Measurements from ENCODE around the gene FKBP11. TPM values are rescaled to one million over a fixed set of nuclear protein-coding genes. Genes with fewer than 3 reads are reported as not detected.
A peak's percentile ranks its signal among the peaks of the same experiment; 100 is the strongest.

Gene FKBP11
- total RNA-seq, 6 experiments from 2014 or later, result 59.2 to 117 (median 70.8) TPM

DNA sequence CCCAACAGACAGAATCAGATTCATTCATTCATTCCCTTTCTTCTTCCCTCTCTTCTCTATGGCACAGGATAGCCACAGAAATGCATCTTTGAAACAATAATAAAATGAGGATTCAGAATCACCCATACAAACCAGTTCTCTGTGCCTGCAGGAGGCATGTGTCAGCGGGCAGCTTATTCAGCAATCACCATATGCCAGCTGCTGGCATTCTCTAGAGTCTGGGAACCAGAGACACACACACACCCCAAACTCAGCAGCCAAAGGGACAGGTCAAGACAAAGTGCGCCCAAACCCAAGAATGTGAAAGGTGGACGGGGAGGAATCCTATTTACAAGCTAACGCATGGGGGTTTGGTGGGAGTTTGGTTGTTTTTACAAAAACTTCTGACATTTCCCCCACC, 17.9 kb upstream of the FKBP11 start:
- Mint-ChIP-seq H3K36me3 (ENCODE audit: low read depth) (peaks cover 22% of the 10 kb centered on the region), H3K4me3 (no peak overlapping the region), H3K9me3 (no peaks in the 10 kb centered on the region), H3K27ac (no peak overlapping the region), H3K4me1 (ENCODE audit: low read depth) (peaks cover 45% of the 10 kb centered on the region), H3K27me3 (ENCODE audit: insufficient read depth) (peaks cover 1% of the 10 kb centered on the region; the same call in 1 of the 2 replicates)
- TF ChIP-seq, protein P1, sequence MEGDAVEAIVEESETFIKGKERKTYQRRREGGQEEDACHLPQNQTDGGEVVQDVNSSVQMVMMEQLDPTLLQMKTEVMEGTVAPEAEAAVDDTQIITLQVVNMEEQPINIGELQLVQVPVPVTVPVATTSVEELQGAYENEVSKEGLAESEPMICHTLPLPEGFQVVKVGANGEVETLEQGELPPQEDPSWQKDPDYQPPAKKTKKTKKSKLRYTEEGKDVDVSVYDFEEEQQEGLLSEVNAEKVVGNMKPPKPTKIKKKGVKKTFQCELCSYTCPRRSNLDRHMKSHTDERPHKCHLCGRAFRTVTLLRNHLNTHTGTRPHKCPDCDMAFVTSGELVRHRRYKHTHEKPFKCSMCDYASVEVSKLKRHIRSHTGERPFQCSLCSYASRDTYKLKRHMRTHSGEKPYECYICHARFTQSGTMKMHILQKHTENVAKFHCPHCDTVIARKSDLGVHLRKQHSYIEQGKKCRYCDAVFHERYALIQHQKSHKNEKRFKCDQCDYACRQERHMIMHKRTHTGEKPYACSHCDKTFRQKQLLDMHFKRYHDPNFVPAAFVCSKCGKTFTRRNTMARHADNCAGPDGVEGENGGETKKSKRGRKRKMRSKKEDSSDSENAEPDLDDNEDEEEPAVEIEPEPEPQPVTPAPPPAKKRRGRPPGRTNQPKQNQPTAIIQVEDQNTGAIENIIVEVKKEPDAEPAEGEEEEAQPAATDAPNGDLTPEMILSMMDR (IDR thresholded peaks at IDR 0.05), result no peak
- no peak for DNase-seq

DNA sequence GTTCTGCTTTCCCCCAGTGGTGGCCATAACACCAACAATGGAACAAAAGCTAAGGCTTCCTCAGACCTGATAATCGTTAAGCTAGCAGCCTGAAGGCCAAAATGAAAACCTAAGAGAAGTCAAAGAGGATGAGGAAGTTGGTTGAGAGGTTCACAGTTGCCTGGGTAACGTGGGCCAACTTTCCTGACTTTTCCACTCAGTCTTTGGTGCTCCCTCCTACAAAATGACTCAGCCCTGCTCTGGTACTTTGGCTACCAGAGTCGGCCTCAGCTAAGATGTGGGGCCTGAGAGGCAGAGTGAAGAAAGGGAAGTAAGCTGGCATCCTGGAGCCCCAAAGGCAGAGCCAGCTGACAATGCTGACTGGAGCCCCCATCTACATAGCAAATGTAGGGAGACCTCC, 14.9 kb upstream of the FKBP11 start:
- Mint-ChIP-seq H3K4me3 (no peak overlapping the region), H3K36me3 (ENCODE audit: low read depth) (peaks cover 16% of the 10 kb centered on the region), H3K27ac (peak overlapping the region; percentile 71), H3K9me3 (no peaks in the 10 kb centered on the region), H3K27me3 (ENCODE audit: insufficient read depth) (peaks cover 1% of the 10 kb centered on the region; the same call in 1 of the 2 replicates), H3K4me1 (ENCODE audit: low read depth) (peaks cover 34% of the 10 kb centered on the region)
- no peak for DNase-seq
- TF ChIP-seq, protein P1 (IDR thresholded peaks at IDR 0.05), result no peak

DNA sequence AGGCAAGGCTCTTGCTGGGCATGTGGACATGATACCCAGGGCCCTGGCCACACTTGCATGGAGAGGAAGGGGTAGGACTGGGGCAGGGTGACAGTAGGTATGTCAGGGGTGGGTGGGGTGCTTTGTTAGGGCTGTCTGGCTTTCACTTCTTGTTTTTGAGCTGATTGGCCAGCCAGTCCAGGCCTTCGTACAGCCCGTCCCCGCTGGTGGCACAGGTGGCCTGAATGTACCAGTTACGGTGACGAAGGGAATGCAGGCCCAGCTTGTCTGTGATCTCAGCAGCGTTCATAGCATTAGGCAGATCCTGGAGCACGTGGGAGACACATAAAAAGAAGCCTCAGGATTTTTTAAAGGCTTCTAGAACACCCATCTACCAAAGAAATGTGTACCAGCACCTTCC, 13.5 kb upstream of the FKBP11 start:
- H3K4me1 Mint-ChIP-seq (ENCODE audit: low read depth), result peaks cover 34% of the 10 kb centered on the region
- TF ChIP-seq, protein P1 (IDR thresholded peaks at IDR 0.05), result no peak

DNA sequence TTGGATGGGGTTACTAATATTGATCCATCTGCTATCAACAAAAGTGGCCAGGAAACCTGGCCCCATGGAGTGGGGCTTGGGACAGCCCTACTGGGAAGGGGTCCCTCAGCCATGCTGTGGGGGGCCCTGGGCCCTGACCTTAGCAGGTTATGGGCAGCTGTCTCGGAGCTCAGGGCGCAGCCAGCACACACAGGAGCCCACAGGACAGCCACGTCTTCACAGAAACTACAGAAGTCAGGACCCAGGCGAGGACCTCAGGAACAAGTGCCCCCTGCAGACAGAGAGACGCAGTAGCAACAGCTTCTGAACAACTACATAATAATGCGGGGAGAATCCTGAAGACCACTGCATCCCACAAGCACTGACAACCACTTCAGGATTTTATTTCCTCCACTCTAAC, 11.9 kb upstream of the FKBP11 start:
- peaks cover 25% of the 10 kb centered on the region for H3K36me3 Mint-ChIP-seq (ENCODE audit: low read depth)
- TF ChIP-seq, protein P1 (IDR thresholded peaks at IDR 0.05), result no peak; the same call in 1 of the 2 replicates
- no peak overlapping the region; the same call in 1 of the 2 replicates for H3K27ac Mint-ChIP-seq
- no peak for DNase-seq
- no peak overlapping the region for H3K4me3 Mint-ChIP-seq
- no peaks in the 10 kb centered on the region for H3K9me3 Mint-ChIP-seq
- H3K4me1 Mint-ChIP-seq (ENCODE audit: low read depth), result peaks cover 29% of the 10 kb centered on the region
- peaks cover 1% of the 10 kb centered on the region; the same call in 1 of the 2 replicates for H3K27me3 Mint-ChIP-seq (ENCODE audit: insufficient read depth)

More for the DNA sequence above, 13.5 kb upstream of the FKBP11 start:
- Mint-ChIP-seq H3K27me3 (ENCODE audit: insufficient read depth) (peaks cover 1% of the 10 kb centered on the region; the same call in 1 of the 2 replicates), H3K4me3 (no peak overlapping the region), H3K9me3 (no peaks in the 10 kb centered on the region), H3K36me3 (ENCODE audit: low read depth) (peaks cover 16% of the 10 kb centered on the region), H3K27ac (no peak overlapping the region; the same call in 1 of the 2 replicates)
- DNase-seq, result no peak

DNA sequence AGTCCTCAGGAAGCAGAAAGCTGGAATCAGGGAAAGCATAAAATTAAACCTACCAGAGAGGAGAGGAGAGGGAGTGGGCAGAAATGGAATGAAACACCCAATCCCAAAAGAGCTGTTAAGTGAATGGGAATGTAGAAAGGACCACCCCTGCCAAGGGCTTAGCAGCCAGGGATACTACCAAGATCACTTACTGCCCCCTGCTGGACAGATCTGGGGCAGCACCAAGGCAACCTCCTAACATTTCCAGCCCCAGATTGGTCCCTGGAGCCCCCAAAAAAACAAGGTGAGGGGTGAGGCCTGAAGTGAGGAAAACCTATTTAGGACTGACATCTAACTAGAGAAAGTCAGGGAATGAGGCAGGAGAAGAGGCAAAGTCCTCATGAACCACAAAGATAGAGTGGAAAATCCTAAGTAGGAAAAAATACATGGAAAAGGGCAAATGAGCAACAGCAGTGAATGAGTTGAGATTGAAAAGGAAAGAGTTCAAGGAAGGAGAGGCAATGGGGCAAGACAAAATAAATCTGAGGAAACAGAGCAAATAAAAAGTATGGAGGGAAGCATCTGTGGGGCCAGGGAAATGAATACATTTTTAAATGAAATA, 11.2 kb upstream of the FKBP11 start:
- Mint-ChIP-seq H3K27ac (peak overlapping the region; percentile 35; the same call in 1 of the 2 replicates), H3K4me3 (no peak overlapping the region), H3K36me3 (ENCODE audit: low read depth) (peaks cover 25% of the 10 kb centered on the region)

More for the DNA sequence above, 11.2 kb upstream of the FKBP11 start:
- DNase-seq, result peak; percentile 58
- H3K9me3 Mint-ChIP-seq, result no peaks in the 10 kb centered on the region
- peaks cover 29% of the 10 kb centered on the region for H3K4me1 Mint-ChIP-seq (ENCODE audit: low read depth)
- peaks cover 1% of the 10 kb centered on the region; the same call in 1 of the 2 replicates for H3K27me3 Mint-ChIP-seq (ENCODE audit: insufficient read depth)
- TF ChIP-seq, protein P1 (IDR thresholded peaks at IDR 0.05), result peak; percentile 95

Measured in HFFc6 (cell line).